22Rv1 (cell line): ENCODE measurements around the gene KIRREL3.

Experiments
- ZFX ChIP-seq: fragments of 450-650 bp; IDR thresholded peaks from 2 replicates; pipeline ENCODE4 v1.6.1; 2017; ENCODE audit warnings: antibody characterized with exemption, borderline replicate concordance
- TF ChIP-seq, protein P1 (sequence below): fragments of 450-650 bp; IDR thresholded peaks from 2 replicates; pipeline ENCODE4 v1.5.1; 2017; ENCODE audit warnings: mild to moderate bottlenecking

DNA sequence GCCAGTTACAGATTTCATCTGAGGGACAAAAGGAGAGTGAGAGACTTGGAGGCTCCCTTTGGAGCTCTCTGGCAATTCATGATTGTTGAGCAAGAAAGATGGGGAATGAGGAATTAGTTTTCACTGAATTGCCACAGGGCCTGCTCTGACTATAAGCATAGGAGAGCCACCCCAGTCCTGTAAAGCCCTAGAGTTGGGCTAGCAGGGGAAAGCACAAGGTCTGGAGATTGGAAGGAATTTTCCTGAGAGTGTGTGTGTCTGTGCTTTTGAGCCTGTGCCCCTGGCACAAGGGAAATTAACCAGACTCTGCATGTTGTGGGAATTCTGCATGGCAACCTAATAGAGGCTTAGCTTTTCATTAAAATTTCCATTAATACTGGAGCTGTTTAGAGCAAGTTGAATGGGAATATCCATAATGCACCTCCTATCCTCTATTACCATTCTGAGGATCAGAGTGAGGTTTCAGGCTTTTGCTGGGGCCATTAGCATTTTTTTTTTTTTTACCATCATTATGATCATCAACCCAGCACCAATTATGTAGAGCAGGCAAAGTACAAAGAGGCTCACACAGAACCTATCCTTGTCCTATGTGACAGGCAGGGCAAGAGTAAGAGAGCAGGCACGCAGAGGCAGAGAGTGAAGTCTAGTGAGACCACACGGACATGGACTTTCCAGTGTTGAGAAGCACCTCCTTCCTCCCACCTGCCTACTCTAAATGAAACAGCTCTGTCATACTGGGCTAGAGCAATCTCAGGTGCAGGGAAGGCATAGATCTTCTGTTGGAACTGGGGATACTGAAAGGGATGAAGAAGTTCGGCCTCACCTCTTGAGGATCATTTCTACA, 336.6 kb downstream of the KIRREL3 start:
- TF ChIP-seq, protein P1, sequence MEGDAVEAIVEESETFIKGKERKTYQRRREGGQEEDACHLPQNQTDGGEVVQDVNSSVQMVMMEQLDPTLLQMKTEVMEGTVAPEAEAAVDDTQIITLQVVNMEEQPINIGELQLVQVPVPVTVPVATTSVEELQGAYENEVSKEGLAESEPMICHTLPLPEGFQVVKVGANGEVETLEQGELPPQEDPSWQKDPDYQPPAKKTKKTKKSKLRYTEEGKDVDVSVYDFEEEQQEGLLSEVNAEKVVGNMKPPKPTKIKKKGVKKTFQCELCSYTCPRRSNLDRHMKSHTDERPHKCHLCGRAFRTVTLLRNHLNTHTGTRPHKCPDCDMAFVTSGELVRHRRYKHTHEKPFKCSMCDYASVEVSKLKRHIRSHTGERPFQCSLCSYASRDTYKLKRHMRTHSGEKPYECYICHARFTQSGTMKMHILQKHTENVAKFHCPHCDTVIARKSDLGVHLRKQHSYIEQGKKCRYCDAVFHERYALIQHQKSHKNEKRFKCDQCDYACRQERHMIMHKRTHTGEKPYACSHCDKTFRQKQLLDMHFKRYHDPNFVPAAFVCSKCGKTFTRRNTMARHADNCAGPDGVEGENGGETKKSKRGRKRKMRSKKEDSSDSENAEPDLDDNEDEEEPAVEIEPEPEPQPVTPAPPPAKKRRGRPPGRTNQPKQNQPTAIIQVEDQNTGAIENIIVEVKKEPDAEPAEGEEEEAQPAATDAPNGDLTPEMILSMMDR, result no peak
- TF ChIP-seq ZFX, result no peak
